DMS53 treated with DMSO at 0.1 percent for 48 hours (cell line): Measurements from ENCODE around the gene SH3GLB2.
"Not testable (repeated sequence)": the region's sequence is repeated elsewhere in the genome, so short reads cannot be mapped to it uniquely, and the experiment has no call there.

Experiments used
- DNase-seq: peaks from one replicate; lab custom pipeline; 2025; ENCODE audit not compliant: unreplicated experiment; lab: John Stamatoyannopoulos, UW

The SH3GLB2 gene

GRCh38 chr9:129022037-129022436 lies 6.1 kb downstream of the SH3GLB2 start:
- no peak for DNase-seq

DNA sequence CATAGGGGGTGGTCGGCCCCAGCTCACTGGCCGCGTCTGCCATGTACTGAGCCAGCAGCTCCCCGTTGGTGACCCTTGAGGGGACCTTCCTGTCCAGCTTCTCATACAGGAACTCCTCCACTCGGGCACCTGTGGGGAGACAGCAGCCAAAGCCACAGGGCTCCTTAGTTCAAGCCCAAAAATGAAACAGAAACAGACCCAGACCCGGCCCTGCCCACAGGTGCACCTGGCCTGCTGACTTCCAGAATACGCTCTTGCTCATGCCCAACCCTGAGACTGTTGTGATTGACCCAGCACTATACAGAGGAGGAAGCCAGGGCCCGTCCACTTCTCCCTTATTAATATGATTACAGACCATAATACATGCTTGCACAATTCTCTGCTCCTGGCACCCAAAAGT lies 7.0 kb downstream of the SH3GLB2 start:
- no peak for DNase-seq

DNA sequence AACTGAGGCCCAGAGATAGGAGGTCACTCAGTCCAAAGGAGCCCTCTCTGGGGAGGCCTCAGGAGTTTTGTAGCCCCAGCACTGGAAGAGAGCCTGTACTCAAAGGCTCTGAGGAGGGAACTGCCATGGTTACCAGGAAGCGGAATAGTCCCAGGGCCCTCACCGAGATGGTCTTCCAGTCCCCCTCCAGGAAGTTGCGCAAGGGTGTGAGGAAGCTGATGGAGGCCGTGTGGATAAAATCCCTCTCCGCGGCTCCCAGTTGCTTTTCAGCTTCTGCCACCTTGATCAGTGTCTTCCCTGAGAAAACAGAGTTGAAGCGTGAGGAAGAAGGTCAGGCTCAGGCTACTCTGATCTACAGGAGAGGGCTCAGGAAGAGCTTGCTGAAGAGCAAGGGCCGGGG lies 13.5 kb downstream of the SH3GLB2 start:
- DNase-seq = no peak

DNA sequence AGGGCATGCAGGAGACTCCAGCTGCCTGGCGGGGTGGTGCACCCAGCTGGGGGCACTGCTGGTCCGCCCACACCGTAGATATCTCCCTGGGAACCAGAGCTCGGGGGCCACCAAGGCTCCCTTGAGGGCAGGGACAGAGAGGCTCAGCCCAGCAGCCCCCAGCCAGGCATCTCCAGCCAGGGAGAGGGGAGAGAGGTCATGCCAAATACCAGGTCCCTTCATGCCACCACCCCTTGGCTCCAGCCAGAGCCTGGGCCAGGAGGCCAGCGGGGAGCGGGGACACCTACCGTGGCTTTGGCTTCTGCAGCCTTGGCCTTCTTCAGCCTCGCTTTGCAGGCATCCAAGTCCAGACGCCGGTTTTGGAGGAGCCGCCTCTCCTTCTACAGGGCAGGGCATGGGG lies 14.0 kb downstream of the SH3GLB2 start:
- DNase-seq = no peak

GRCh38 chr9:129013674-129014073 lies 14.5 kb downstream of the SH3GLB2 start:
- DNase-seq = no peak

GRCh38 chr9:129012893-129013448 lies 15.2 kb downstream of the SH3GLB2 start:
- no peak for DNase-seq

DNA sequence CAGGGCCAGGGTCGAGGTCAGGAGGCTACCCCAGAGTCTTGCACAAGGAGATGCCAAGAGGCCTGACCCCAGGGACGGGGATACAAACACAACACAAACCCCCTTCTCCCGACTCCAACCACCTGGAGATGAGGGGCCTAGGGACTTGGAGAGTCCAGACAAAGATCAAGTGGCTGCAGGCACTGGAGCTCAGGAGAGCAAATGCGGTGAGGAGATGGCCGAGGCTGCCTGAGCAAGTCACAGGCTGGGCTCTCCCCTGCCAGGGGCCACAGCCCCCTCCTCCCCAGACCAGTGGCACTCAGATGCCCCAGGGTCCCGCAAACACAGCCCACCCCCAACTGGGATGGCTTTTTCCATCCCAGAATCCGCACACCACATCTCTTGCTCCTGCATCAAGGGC lies 15.8 kb downstream of the SH3GLB2 start:
- no peak for DNase-seq

- no peak for DNase-seq
Observed at GRCh38 chr9:129011761-129012181, 16.4 kb downstream of the SH3GLB2 start.

DNA sequence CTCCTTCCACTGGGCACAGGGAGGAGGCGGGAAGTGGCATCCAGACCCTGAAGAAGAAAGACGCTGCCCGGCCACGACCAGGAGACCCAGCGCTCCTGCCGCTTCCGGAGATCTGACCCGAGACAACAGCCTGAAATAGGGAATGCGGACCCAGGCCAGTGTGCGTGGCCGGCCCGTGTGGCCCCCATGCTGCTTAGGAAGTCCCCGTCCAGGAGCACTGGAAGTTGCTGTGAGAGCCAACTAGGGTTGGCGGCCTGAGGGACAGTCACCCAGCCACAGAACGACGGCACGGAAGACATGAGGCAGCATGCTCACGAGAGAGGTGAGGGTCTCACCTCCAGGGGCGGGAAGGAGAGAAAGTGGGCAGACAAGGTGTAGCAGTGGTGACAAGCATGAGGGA lies 17.0 kb downstream of the SH3GLB2 start:
- no peak for DNase-seq

- DNase-seq = no peak
Observed at GRCh38 chr9:129010267-129010975, 17.7 kb downstream of the SH3GLB2 start.

GRCh38 chr9:129009584-129010141 lies 18.5 kb downstream of the SH3GLB2 start:
- no peak for DNase-seq

GRCh38 chr9:129008986-129009583 lies 19.0 kb downstream of the SH3GLB2 start:
- no peak for DNase-seq

DNA sequence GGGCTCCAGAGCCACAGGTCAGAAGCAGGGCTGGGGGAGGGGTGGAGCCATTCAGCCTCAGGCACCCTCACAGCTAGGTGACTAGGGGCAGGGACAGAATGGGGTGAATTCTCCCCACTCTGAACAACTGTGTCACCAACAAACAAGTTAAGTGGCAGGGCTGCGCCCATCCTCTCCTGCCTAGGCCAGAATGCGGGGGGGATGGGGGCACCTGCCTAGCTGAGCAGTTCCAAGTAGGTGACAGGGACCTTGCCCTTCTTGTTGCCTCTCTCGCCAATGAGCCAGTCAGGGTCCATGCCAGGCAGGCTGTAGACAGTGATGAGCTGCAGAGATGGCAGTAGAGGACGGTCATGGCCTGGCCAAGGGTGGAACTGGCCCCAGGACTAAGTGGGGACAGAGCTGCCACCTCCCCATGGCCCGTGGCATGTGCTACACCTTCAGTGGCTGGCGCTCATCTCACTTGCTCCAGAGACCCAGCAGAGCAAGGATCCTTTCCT lies 19.6 kb downstream of the SH3GLB2 start:
- no peak for DNase-seq

- no peak for DNase-seq
Observed at GRCh38 chr9:129007766-129008468, 20.2 kb downstream of the SH3GLB2 start.

- DNase-seq = no peak
Observed at GRCh38 chr9:129007035-129007765, 20.9 kb downstream of the SH3GLB2 start.

- peak; percentile 54 for DNase-seq
Observed at GRCh38 chr9:129006328-129007034, 21.6 kb downstream of the SH3GLB2 start.

DNA sequence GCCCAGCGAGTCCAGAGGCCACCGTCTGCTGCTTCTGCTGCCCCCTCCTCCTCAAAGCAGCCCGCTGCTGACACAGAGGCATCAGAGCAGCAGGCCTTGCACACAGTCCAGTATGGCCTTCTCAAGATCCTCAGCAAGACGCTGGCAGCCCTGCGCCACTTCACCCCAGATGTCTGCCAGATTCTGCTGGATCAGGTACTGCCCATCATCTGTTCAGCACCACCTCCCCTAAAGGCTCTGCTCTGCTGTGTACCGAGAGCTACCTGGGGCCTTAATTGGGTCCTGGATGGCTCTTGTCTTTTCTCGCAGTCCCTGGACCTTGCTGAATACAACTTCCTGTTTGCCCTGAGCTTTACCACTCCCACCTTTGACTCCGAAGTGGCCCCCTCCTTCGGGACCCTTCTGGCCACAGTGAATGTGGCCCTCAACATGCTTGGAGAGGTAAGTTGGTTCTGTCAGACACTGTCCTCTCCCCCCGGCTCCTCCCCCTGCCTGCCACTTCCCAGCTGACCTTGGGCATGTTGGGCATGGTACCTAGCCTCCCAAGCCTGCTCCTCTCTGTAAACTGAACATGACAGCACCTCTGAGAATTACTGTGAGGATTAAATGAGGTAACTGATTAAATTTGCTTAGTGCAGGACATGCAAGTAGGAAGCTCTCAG lies 22.7 kb downstream of the SH3GLB2 start:
- no peak for DNase-seq

DNA sequence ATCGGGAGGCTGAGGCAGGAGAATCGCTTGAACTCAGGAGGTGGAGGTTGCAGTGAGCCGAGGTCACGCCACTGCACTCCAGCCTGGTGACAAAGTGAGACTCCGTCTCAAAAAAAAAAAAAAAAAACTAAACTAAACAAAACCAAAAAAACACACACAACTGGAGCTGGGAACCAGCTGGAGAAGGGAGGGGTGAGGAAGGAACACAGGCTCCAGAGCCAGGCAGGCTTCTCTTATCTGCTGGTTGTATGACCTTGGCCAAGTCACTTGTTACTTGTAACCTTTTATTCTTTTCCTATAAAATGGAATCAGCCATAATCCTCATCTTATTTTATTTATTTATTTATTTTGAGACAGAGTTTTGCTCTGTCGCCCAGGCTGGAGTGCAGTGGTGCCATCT lies 24.0 kb downstream of the SH3GLB2 start:
- DNase-seq = not testable (repeated sequence)

GRCh38 chr9:129002992-129003391 lies 25.1 kb downstream of the SH3GLB2 start:
- DNase-seq = no peak
